DMS53 treated with DMSO at 0.1 percent for 48 hours (cell line): ENCODE results near the gene PTPN18.
"Not testable (repeated sequence)": the region's sequence is repeated elsewhere in the genome, so short reads cannot be mapped to it uniquely, and the experiment has no call there.

ENCODE experiments used
- DNase-seq: peaks from one replicate; lab custom pipeline; 2025; ENCODE audit not compliant: unreplicated experiment; lab: John Stamatoyannopoulos, UW

Gene PTPN18, protein sequence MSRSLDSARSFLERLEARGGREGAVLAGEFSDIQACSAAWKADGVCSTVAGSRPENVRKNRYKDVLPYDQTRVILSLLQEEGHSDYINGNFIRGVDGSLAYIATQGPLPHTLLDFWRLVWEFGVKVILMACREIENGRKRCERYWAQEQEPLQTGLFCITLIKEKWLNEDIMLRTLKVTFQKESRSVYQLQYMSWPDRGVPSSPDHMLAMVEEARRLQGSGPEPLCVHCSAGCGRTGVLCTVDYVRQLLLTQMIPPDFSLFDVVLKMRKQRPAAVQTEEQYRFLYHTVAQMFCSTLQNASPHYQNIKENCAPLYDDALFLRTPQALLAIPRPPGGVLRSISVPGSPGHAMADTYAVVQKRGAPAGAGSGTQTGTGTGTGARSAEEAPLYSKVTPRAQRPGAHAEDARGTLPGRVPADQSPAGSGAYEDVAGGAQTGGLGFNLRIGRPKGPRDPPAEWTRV

DNA sequence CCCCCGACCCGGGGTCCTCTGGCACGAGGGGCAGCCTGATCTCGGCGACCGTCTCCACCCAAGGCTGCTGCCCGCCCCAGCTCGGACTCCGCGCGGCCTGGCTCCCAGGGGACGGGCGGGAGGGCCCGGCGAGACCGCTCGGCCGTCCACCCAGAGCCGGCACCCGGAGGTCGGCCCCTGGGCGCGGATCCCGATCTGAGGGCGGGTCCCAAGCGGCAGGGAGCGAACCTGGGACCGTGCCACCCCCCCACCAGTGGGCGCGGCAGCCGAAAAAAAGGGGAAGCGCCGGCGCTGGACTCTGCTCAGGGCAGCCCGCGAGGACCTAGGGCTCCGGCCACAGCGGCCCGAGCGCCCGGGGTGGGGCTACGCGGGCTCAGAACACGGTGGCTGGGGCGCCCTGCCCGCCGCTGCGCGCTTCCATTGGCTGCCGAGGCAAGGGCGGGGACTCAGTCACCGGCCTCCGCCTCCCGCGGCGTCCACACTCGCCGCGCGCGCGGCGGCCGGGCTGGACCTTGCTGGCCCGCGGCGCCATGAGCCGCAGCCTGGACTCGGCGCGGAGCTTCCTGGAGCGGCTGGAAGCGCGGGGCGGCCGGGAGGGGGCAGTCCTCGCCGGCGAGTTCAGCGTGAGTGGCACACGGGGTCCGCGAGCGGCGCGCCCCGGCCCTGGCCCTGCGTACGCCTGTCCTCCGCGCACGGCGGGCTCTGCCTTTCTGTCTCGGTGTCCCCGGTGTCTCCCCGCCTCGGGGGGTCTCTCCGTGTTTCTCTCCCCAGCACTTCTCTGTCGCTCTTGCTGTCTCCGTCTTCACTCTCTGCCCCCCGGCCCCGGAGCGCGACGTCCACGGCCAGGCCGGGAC lies at the start of gene PTPN18:
Gene PTPN18 (plus strand): TSS at position 479 of the 854 bp plus-strand sequence. CDS start 52 bp downstream, at position 531.
- peak; percentile 40 for DNase-seq

DNA sequence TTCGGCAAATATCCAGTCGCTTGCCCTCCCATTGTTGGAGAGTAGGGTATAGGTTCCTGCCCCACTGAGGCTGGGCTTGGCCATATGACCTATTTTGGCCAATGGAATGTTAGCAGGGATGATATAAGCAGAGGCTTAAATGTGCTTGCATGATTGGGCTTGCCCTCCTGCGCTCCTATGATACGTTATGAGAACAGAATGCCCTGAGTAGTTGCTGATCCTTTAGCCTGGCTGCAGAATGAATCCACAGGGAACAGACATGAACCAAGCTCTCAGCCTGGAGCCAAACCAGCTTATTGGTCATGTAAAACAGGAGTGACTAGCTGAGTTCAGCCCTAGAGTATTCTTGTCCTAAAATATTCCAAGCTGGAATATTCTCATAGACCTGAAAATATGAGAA lies 48.0 kb upstream of the PTPN18 start:
- no peak for DNase-seq

DNA sequence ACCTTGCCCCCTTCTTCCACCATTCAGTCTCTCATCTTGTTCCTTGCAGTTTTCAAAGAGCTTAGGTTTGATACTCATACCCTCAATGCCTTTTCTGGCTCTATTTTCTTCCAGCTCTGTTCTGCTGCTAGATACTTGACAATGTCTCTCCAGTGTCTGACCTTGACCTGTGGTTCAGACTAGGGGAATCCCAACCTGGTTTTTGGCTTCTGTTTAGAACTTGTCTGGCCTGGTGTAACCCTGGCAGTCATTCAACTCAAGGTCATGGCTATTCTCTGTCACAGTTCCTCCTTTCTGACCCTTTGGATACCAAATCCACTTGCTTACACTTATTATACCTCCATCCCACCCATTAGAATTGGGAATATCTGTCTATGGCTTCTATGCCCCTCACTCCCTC lies 45.0 kb upstream of the PTPN18 start:
- DNase-seq: no peak

DNA sequence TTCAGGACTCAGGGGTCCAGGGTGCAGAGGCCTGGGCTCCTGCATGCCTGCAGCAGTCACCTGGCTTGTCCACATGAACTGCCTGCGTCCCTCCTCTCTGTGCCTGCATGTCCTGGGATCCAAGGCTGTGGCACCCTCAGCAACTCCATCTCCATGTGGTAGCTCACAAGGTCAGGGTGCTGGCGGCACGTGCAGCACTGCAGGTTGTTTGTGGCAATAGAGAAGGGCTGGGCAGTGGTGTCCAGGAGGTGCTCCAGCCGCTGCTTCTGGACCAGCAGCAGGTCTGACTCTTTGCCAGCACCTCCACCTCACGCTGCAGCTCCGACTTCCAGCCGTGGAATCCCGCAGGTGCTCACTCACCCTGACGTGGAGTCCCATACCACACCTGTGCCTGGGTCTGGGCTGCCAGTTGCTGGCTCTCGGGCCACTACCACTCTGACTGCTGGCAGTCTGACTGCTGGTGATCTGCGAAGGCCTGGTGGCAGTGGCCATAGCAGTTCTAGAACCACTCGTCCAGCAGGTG lies 42.0 kb upstream of the PTPN18 start:
- DNase-seq: no peak

DNA sequence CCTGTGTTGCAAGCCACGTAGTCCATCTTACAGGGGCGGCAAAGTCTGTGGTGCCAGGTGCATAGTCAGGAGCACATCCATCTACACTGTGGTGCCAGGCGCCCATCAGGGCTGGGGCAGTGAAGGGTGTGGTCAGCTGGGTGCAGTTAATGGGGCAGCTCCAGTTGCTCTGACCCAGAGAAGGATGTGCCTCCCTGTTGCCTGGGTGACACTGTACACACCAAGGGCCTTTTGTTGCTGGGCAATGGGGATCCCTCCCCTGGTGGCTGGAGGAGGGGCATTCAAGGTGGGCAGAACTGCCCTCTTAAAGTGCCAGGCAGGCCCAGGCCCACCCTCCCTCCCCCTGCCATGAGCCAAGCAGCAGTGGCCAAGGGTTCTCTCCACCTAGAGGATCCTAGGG lies 41.5 kb upstream of the PTPN18 start:
- DNase-seq: no peak

DNA sequence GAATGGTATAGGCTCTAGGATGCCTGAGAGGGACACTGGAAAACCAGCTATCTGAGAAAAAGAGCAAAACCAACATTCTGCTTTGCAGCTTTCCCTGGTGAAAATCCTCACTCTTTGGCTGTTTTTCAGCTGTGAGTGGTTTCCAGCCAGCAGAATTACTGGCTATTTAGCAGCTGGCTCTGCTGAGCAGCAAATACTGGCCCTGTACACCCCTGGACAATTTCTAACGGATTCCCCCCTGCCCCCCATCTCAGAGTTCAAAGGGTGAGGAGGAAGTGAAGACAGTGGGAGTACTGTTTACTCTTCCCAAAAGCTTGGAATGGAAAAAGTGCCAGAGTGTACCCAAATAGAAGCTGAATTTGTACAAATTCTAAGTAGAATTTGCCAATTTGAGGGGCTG lies 39.3 kb upstream of the PTPN18 start:
- DNase-seq: no peak

DNA sequence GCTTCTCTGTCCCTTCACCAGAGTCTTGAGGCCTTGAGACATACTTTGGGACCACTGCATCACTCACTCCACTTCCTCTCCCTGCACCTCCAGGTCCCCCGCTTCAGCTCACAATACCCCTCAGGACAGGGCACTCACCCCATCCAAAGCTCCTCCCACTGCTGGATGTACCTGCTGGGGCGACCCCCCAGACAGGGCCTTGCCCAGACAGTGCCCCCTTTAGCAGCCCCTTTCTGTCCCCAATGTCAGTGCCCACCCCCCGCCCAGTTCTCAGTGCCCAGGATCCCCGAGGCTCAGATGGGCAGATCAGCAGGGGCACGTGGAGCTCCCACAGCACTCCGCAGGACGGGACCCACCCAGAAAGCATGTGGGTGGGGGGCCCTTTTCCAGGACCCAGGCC lies 37.0 kb upstream of the PTPN18 start:
- DNase-seq: no peak

DNA sequence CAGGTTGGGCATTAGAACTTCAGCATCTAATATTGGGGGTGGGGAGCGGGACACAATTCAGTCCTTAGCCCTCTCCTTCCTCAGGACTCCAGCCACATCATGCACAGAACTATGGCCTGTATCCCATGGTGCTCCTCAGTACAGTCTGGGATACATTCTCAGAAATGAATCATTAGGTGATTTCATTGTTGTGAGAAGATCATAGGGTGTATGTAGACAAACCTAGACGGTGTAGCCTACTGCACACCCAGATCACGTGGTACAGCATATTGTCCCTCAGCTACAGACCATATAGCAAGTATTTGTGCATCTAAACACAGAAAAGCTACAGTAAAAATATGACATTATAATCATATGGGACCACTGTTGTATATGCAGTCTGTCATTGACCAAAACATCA lies 36.3 kb upstream of the PTPN18 start:
- DNase-seq: no peak

DNA sequence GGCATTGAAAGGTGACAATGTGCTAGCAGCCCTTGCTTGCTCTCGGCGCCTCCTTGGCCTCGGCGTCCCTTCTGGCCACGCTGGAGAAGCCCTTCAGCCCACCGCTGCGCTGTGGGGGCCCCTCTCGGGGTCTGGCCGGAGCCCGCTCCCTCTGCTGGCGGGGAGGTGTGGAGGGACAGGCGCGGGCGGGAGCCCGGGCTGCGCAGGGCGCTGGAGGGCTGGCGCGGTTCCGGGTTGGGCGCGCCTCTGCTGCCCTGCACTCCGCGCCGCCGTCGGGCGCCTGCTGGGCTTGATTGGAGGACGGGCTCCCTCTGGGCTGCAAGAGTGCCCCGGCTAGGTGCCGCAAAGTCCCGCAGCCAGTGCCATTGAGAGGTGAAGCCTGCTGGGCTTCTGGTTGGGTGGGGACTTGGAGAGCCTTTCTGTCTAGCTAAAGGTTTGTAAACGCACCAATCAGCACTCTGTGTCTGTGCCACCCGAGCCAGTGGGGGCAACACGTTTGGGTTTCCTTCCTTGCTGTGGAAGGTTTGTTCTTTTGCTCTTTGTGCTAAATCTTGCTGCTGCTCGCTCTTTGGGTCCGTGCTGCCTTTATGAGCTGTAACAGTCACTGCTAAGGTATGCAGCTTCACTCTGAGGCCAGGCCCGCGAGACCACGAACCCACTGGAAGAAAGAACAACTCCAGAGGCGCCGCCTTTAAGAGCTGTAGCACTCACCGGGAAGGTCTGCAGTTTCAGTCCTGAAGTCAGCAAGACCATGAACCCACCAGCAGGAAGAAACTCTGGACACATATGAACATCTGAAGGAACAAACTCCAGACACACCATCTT lies 27.9 kb upstream of the PTPN18 start:
- no peak for DNase-seq

DNA sequence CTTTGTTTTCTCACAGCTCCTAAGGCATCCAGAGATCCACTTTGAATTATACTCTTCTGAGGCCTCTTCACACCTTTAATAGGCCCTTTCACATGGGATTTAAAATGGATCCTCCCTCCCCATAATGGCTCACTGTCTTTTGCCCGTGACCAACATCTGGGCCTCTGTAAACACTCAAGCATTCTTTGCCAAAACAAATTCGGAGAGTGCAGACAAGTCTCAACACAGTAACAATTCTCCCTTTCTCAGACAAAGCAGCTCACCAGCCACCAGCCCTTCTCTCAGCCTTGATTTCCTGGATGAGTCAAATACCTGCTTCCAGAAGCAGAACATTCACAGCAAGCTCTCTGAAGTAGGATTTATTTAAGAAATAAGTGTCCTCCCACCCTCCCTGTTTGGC lies 27.1 kb upstream of the PTPN18 start:
- no peak for DNase-seq

DNA sequence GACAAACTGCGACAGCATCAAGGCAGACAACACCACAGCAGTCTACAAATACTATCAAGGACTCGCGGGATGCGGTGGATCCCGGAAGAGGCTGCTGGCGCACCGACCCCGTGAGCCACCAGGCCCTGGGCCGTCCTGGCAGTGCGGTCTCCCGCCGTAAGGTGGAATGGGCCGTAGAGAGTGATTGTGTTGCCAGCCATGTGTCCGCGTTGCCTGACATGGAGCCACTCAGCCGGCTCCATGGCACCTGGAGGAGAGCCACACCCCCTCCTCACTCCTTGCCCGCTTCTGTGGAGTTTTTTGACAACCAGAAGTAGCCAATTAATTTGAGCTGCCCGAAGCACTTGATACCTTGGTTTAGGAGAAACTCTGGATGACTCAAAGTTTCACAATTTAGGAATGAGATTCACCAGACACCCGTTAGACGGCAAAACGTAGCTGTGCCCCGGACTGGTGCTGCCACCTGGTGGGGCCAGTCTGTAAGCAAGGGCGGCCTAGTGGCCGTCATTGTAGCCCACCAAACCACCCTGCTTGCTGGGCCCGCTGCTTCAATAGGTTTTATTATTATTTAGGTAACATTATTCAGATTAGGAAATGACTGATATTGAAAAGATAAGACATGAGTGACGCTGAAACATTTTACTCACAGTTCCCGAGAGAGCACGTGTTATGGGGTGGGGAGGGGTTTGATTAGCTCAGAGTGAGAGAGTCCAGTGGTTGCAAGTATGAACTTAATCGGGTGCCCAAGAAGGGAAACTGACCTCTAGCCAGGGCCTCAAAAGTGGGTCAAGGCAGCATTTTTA lies 23.4 kb upstream of the PTPN18 start:
- DNase-seq: peak; percentile 13

DNA sequence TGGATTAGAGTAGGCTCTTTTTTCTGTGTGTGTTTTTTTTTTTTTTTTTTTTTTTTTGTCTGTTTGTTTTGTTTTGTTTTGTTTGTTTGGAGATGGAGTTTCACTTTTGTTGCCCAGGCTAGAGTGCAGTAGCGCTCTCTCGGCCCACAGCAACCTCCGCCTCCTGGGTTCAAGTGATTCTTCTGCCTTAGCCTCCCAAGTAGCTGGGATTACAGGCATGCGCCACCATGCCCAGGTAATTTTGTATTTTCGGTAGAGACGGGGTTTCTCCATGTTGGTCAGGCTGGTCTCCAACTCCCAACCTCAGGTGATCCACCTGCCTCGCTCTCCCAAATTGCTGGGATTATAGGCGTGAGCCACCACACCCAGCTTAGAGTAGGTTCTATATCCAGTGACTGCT lies 22.6 kb upstream of the PTPN18 start:
- not testable (repeated sequence) for DNase-seq

DNA sequence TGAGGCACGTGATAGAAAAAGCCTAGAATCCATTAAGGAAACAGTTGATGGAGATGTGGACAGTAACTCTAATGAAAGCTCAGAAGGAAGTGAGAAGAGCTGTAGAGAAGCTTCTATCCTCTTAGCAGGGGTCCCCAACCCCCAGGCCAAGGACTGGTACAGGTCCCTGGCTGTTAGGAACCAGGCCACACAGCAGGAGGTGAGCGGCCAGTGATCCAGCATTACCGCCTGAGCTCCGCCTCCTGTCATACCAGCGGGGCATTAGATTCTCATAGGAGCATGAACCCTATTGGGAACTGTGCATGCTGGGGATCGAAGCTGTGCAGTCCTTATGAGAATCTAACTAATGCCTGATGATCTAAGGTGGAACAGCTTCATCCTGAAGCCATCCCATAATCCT lies 21.8 kb upstream of the PTPN18 start:
- DNase-seq: no peak

DNA sequence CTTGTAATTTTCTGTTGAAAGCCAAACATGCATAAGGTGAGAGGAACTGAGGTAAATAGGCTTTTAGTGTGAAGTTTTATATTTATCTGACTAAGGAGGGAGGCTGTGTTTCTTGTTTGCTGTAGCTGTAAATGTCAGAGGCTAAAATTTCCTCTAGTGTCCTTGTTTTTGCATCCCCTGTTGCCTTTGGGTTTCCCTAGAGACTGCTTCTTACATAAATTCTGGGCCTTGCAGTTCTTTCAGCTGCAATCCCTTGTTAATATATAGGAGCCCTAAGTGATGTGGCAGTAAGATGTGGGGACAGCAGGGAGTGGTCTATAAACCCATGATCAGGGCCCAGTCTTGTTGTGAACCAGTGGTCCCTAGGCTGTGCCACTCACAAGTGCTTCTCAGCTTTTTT lies 20.6 kb upstream of the PTPN18 start:
- no peak for DNase-seq

DNA sequence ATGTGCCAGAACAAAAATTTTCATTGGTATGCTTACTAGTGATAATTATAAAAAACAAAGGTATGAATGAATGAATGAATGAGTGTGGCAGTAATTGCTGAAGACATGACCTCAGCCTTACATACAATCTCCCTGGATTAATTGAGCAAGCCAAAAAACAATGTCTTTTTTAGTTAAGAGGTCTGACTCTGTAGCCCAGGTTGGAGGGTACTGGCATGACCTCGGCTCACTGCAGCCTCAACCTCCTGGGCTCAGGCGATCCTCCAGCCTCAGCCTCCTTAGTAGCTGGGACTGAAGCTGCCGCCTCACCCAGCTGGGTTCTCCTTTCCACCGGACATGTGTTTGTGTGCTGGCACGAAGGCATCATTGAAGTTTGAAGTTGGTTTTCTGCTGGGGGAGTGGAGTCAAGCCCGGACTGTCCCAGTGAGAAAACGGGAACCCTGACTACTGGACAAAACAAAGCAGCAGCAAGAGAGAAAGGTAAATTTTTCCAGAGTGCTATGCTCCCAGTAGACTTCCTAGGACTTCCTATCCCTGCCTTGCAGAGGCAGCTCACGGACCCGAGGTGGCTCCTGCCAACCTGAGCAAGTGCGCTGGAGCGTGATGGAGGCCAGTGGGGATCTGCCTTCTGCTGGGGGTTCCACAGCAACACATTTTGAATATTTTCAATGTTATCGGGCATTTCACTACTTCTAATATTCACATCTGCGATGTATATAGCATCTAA lies 19.5 kb upstream of the PTPN18 start:
- DNase-seq: no peak

DNA sequence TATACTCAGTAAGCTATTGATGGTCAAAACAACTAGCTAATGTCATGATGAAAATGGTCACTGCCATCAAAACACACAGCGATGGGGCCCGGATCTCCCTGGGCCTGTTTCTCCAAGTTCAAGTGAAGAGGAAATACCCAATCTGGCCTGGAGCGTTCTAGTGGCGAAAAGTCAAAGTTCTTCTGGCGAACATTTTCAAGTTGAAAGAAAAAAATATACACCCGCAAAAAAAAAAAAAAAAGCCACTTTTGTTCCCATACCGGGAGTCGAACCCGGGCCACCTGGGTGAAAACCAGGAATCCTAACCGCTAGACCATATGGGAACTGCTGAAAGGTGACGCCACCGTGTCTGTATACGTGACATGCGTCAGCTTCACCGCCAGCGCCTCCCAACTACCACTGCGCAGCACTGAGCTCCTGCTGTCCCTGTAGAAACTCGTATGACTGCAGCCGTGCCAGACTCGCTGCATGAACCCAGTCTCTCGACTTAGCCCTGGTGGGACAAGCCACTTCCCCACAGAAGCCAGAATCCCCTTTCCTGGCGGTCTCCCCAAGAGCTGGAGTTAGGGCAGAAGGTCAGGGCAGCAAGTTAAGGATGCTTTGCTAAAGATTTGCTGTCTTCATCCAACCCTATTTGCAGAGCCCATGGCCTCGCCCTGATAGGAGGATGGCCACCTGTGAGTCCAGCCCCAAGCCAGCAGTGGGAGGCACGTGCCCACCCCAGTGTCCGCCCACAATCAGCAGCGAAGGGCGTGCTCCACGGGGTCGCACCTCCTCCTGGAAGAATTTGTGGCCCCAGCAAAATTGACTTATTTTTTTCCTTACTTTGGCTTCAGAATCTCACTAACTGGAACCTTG lies 18.8 kb upstream of the PTPN18 start:
- peak; percentile 12 for DNase-seq

DNA sequence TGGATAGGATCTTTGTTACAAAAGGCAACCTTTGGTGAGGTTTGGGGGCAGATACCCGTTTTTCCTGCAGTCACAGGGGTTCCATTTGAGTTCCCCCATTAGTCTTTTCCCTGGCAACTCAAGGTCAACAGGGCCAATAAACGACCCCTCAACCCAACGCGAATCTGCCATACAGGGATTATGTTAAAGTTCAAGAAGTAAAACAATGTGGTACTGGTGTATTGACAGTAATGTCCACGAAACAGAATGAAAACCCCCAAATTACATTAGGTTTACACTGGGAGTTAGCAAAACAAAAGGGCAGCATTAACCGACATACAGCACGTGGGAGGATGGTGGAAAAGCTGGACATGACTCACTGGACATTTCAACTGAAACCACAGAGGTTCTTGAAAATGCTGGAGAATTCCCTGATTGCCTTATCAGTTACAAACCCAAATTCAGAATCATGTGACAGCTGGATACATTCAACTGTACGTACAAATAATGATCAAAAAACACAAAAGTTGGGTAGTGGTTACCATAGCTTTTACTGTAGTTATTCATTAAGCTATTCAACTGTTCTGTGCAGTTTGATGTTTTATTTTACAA lies 18.0 kb upstream of the PTPN18 start:
- no peak for DNase-seq

DNA sequence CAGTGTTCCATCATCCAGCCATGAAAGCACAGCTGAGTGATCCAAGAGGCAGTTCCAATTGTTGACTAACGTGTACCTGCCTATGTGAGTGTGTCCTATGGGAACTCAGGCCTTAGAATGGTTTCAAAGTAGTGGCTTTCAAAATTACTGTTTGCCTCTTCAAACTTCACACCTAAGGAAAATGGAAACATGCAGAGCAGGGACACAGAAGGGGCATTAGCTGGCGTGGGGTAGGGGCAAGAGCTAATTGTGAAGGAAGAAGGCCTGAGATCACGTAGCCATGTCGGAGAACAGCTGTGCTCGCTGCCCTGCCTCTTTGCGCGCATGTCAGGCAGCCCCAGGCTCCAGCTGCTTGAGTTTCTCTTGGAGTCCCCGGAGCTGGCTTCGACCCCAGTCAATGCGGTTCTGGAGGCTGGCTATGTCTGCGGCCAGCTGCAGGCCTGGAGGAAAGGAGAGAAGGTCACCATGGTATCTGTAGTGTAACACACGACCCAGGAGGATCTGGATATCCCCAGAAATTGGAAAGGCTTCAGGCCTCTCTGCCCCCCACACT lies 17.0 kb upstream of the PTPN18 start:
- no peak for DNase-seq
